Measurements from ENCODE around the gene CYB5RL.

DNA sequence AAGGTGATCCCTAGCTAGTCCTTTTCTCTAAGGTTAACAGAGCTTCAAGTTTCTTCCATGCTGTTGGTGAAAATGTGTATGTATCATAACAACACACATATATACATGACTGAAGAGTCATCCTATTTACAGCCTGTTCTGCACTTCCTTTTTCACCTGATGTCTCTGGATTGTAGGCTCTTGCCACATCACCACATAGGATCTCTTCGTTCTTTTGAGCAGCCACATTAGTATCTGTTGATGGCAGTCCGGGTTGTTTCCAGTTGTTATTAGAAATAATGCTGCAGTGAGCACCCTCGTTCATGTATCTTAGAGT lies 19.8 kb upstream of the CYB5RL start:
- TF ChIP-seq, protein P1, sequence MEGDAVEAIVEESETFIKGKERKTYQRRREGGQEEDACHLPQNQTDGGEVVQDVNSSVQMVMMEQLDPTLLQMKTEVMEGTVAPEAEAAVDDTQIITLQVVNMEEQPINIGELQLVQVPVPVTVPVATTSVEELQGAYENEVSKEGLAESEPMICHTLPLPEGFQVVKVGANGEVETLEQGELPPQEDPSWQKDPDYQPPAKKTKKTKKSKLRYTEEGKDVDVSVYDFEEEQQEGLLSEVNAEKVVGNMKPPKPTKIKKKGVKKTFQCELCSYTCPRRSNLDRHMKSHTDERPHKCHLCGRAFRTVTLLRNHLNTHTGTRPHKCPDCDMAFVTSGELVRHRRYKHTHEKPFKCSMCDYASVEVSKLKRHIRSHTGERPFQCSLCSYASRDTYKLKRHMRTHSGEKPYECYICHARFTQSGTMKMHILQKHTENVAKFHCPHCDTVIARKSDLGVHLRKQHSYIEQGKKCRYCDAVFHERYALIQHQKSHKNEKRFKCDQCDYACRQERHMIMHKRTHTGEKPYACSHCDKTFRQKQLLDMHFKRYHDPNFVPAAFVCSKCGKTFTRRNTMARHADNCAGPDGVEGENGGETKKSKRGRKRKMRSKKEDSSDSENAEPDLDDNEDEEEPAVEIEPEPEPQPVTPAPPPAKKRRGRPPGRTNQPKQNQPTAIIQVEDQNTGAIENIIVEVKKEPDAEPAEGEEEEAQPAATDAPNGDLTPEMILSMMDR (IDR thresholded peaks at IDR 0.05; ENCODE audit: borderline replicate concordance, extremely low read depth, low read length, poor library complexity, severe bottlenecking) = no peak
- TF ChIP-seq EZH2 (IDR thresholded peaks at IDR 0.05; ENCODE audit: borderline replicate concordance, low read depth, low read length, severe bottlenecking) = no peak
